Gastroesophageal sphincter (tissue), 3 donors: Measurements from ENCODE around the gene TEX101.

ENCODE experiments used
- CTCF ChIP-seq, 4 experiments: fragments of 200-600 bp in 2 of 4; fragments of 450-650 bp in 2 of 4; sonication (generic) in 1 of 4; IDR thresholded peaks; one replicate each; pipeline ENCODE4 v1.5.1; 2017 to 2019; ENCODE audit warnings: antibody characterized with exemption in 4 of 4, mild to moderate bottlenecking in 2 of 4, moderate library complexity in 2 of 4
- EP300 ChIP-seq: sonication (generic); formaldehyde crosslinking; IDR thresholded peaks from one replicate; pipeline ENCODE4 v1.6.1; 2017; ENCODE audit warnings: antibody characterized with exemption, mild to moderate bottlenecking
- POLR2A ChIP-seq, 2 donors: fragments of 450-650 bp; IDR thresholded peaks; one replicate each; pipeline ENCODE4 v1.6.1; 2017; ENCODE audit warnings: antibody characterized with exemption in 2 of 2, mild to moderate bottlenecking in 2 of 2, moderate library complexity in 1 of 2
- POLR2AphosphoS5 ChIP-seq: sonication (generic); formaldehyde crosslinking; IDR thresholded peaks from one replicate; pipeline ENCODE4 v1.6.1; 2017; ENCODE audit warnings: antibody characterized with exemption

GRCh38 chr19:43437712-43438111 is 23.0 kb downstream of the TEX101 start:
- TF ChIP-seq CTCF (IDR thresholded peaks at IDR 0.05), result no peak
- TF ChIP-seq EP300, result no peak
- TF ChIP-seq POLR2AphosphoS5, result no peak
- no peak for TF ChIP-seq POLR2A (IDR thresholded peaks at IDR 0.05)
